ENCODE data around the gene GABARAP.

GABARAP gene

GRCh38 chr17:7241783-7242716 lies at the start of gene GABARAP:
TSS of gene GABARAP (minus strand) at chr17:7242449. CDS start at chr17:7242330, 119 bp downstream.
- H3K27ac ChIP-seq: peak within 1 kb of the TSS; percentile 90
- ChIA-PET POLR2A (ENCODE audit: low non-redundant PET) (interaction anchor here (0.5 to 1.3 kb wide), 7 partner anchors 9 to 238 kb away, joined by 3 to 6 read pairs (median 4); no protein-coding TSS in a partner anchor), CTCF (interaction anchor here (0.9 to 1.0 kb wide), 2 partner anchors 8 to 55 kb away, joined by 5 read pairs; no protein-coding TSS in a partner anchor)
- DNase-seq (ENCODE audit: low spot score): peak; percentile 85
- no peak for TF ChIP-seq CTCF (conservative IDR thresholded peaks at IDR 0.05; ENCODE audit: low read depth)

GRCh38 chr17:7290685-7291084 lies 48.4 kb upstream of the GABARAP start:
- ChIA-PET POLR2A (ENCODE audit: low non-redundant PET) (no interaction called here), CTCF (interaction anchor here (0.6 to 1.2 kb wide), 2 partner anchors 10 to 55 kb away, joined by 3 to 6 read pairs; no protein-coding TSS in a partner anchor)
- no peak for DNase-seq (ENCODE audit: low spot score)
- no peak overlapping the region for H3K27ac ChIP-seq
- TF ChIP-seq CTCF (conservative IDR thresholded peaks at IDR 0.05; ENCODE audit: low read depth): no peak

GRCh38 chr17:7290166-7290565 lies 47.9 kb upstream of the GABARAP start:
- no peak overlapping the region for H3K27ac ChIP-seq
- CTCF ChIA-PET: interaction anchor here (0.6 to 1.2 kb wide), 3 partner anchors 10 to 245 kb away, joined by 3 to 6 read pairs (median 3); no protein-coding TSS in a partner anchor
- no peak for DNase-seq (ENCODE audit: low spot score)
- TF ChIP-seq CTCF (conservative IDR thresholded peaks at IDR 0.05; ENCODE audit: low read depth): no peak
- POLR2A ChIA-PET (ENCODE audit: low non-redundant PET): no interaction called here

GRCh38 chr17:7289256-7290032 lies 47.2 kb upstream of the GABARAP start:
- H3K27ac ChIP-seq: no peak overlapping the region
- DNase-seq (ENCODE audit: low spot score): no peak
- ChIA-PET CTCF (interaction anchor here (0.7 kb wide), 1 partner anchor 244 kb away, joined by 3 read pairs; no protein-coding TSS in a partner anchor), POLR2A (ENCODE audit: low non-redundant PET) (no interaction called here)
- no peak for TF ChIP-seq CTCF (conservative IDR thresholded peaks at IDR 0.05; ENCODE audit: low read depth)

- DNase-seq (ENCODE audit: low spot score): no peak
- no peak for TF ChIP-seq CTCF (conservative IDR thresholded peaks at IDR 0.05; ENCODE audit: low read depth)
- no peak overlapping the region for H3K27ac ChIP-seq
- POLR2A ChIA-PET (ENCODE audit: low non-redundant PET): no interaction called here
- CTCF ChIA-PET: interaction anchor here (0.8 to 3.5 kb wide), 2 partner anchors 11 to 240 kb away, joined by 3 to 22 read pairs; no protein-coding TSS in a partner anchor
Measured at GRCh38 chr17:7285679-7286078, 43.4 kb upstream of the GABARAP start.

GRCh38 chr17:7284911-7285310 lies 42.7 kb upstream of the GABARAP start:
- ChIA-PET CTCF (interaction anchor here (0.6 to 3.5 kb wide), 4 partner anchors 12 to 152 kb away, joined by 3 to 22 read pairs (median 4); no protein-coding TSS in a partner anchor), POLR2A (ENCODE audit: low non-redundant PET) (no interaction called here)
- H3K27ac ChIP-seq: no peak overlapping the region
- TF ChIP-seq CTCF (conservative IDR thresholded peaks at IDR 0.05; ENCODE audit: low read depth): no peak
- no peak for DNase-seq (ENCODE audit: low spot score)

All from RWPE1 (cell line).